Prostate gland (tissue), 2 donors: ENCODE measurements around the gene CAPNS2. TPM values are rescaled to one million over a fixed set of nuclear protein-coding genes. Genes with fewer than 3 reads are reported as not detected.

ENCODE experiments used
- DNase-seq: peaks from one replicate; pipeline ENCODE4 v3.0.0-alpha.2; 2019; ENCODE audit warnings: low spot score
- H3K27ac ChIP-seq, 2 donors: fragments of 200-600 bp; sonication (generic); 2 replicates each; pipeline ENCODE4 v1.5.1; 2017 to 2019
- H3K27me3 ChIP-seq: fragments of 200-600 bp; sonication (generic); replicated peaks from 2 replicates; pipeline ENCODE4 v1.5.1; 2019; ENCODE audit not compliant: insufficient read depth
- H3K36me3 ChIP-seq, 2 donors: fragments of 200-600 bp; sonication (generic); 1 replicate in 1 of 2; 2 replicates in 1 of 2; pipeline versions ENCODE4 v1.5.1 to v1.8.1; 2017 to 2019
- H3K4me1 ChIP-seq: fragments of 200-600 bp; sonication (generic); replicated peaks from 2 replicates; pipeline ENCODE4 v1.5.1; 2019
- H3K4me3 ChIP-seq, 2 donors: fragments of 200-600 bp; sonication (generic); 2 replicates each; pipeline ENCODE4 v1.5.1; 2017 to 2019
- H3K9me3 ChIP-seq: fragments of 200-600 bp; sonication (generic); 2 replicates; pipeline ENCODE4 v1.5.1; 2017
- POLR2A ChIP-seq: fragments of 450-650 bp; IDR thresholded peaks from one replicate; pipeline ENCODE4 v1.6.1; 2016; ENCODE audit warnings: antibody characterized with exemption, mild to moderate bottlenecking
- POLR2AphosphoS5 ChIP-seq: sonication (generic); formaldehyde crosslinking; IDR thresholded peaks from one replicate; pipeline ENCODE4 v1.6.1; 2017; ENCODE audit warnings: antibody characterized with exemption
- whole genome bisulfite sequencing: methylation state at CpG from one replicate; pipeline ENCODE4 v1.1.5; 2018; 5-methylcytosine and 5-hydroxymethylcytosine counted together
- intact Hi-C: fragments of 100-400 bp; cut with DNase I; formaldehyde crosslinking; loops from one replicate; pipeline ENCODE4 v1.14.2; 2022
- total RNA-seq, 2 donors: library from RNA; depleted of rRNA; stranded (reverse); fragments of >200 nt; gene quantifications; one replicate each; pipeline ENCODE4 v1.1.0, GENCODE V29; 2016
- TF ChIP-seq, protein P1 (sequence below), 4 experiments: fragments of 200-600 bp in 2 of 4; fragments of 450-650 bp in 2 of 4; sonication (generic) in 2 of 4; IDR thresholded peaks; 1 replicate in 3 of 4; 2 replicates in 1 of 4; pipeline ENCODE4 v1.5.1; 2016 to 2019; ENCODE audit warnings: antibody characterized with exemption in 4 of 4, mild to moderate bottlenecking in 2 of 4, moderate library complexity in 2 of 4

CAPNS2 gene
- 1 to 10 TPM in 1 of 2 donors, not detected in 1; 1.9 TPM for total RNA-seq

DNA sequence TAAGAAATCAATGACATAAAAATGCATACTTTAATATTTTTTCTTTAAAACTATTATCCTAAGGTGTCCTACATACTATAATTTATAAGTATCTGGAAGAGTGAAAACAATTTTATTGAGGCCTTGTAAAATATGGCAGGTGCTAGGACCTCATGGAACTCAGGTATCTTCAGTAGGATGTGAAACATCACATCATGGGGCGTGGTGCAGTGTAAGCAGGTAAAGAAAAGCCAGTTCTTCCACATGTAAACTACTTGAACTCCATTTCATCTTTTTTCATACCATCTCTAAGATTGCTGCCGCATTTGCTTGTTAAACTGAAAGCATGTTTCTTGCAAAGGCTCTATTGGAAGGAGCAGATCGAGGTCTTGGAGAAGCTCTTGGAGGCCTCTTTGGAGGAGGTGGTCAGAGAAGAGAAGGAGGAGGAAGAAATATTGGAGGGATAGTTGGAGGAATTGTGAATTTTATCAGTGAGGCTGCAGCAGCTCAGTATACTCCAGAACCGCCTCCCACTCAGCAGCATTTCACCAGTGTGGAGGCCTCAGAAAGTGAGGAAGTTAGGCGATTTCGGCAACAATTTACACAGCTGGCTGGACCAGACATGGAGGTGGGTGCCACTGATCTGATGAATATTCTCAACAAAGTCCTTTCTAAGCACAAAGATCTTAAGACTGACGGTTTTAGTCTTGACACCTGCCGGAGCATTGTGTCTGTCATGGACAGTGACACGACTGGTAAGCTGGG, at the start of gene CAPNS2:
CAPNS2 (plus strand) TSS at position 253 of the 744 bp plus-strand sequence; CDS start at position 326, 73 bp downstream.
- H3K9me3 ChIP-seq, result no peaks in the 10 kb centered on the region
- H3K4me1 ChIP-seq, result no peaks in the 10 kb centered on the region
- peak within 1 kb of the TSS in 1 of 2 donors; percentile 17 for H3K27ac ChIP-seq
- no peak for DNase-seq
- intact Hi-C loops, result no loop called here
- 85% methylated on average over 9 of the region's 9 CpGs for WGBS
- no peaks in the 10 kb centered on the region for H3K27me3 ChIP-seq
- H3K4me3 ChIP-seq, result no peak within 1 kb of the TSS
- TF ChIP-seq POLR2AphosphoS5 (no peak), POLR2A (no peak)
- TF ChIP-seq, protein P1, sequence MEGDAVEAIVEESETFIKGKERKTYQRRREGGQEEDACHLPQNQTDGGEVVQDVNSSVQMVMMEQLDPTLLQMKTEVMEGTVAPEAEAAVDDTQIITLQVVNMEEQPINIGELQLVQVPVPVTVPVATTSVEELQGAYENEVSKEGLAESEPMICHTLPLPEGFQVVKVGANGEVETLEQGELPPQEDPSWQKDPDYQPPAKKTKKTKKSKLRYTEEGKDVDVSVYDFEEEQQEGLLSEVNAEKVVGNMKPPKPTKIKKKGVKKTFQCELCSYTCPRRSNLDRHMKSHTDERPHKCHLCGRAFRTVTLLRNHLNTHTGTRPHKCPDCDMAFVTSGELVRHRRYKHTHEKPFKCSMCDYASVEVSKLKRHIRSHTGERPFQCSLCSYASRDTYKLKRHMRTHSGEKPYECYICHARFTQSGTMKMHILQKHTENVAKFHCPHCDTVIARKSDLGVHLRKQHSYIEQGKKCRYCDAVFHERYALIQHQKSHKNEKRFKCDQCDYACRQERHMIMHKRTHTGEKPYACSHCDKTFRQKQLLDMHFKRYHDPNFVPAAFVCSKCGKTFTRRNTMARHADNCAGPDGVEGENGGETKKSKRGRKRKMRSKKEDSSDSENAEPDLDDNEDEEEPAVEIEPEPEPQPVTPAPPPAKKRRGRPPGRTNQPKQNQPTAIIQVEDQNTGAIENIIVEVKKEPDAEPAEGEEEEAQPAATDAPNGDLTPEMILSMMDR (IDR thresholded peaks at IDR 0.05), result no peak
- H3K36me3 ChIP-seq, result no peaks in the 10 kb centered on the region

DNA sequence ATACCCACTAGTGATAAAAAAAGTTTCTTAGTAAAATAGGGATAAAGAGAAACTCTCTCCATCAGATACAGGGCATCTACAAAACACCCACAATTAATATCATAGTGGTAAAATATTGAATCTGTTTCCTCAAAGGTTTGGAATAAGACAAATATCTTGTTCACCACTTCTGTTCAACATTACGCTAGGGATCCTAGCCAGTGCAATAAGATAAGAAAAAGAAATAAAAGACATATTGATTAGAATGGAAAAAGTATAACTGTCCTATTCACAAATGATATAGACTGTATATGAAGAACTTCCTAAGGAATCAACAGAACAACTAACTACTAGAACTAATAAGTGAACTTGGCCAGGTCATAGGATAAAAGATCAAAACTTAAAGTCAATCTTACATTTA, 44.7 kb upstream of the CAPNS2 start:
- intact Hi-C loops, result no loop called here
- Histone ChIP-seq H3K9me3 (no peaks in the 10 kb centered on the region), H3K4me1 (no peaks in the 10 kb centered on the region), H3K27me3 (no peaks in the 10 kb centered on the region), H3K4me3 (no peak overlapping the region), H3K36me3 (no peaks in the 10 kb centered on the region), H3K27ac (no peak overlapping the region)
- TF ChIP-seq, protein P1 (IDR thresholded peaks at IDR 0.05), result no peak
- no peak for DNase-seq
- WGBS, result 50% methylated on average over 1 of the region's 1 CpG

DNA sequence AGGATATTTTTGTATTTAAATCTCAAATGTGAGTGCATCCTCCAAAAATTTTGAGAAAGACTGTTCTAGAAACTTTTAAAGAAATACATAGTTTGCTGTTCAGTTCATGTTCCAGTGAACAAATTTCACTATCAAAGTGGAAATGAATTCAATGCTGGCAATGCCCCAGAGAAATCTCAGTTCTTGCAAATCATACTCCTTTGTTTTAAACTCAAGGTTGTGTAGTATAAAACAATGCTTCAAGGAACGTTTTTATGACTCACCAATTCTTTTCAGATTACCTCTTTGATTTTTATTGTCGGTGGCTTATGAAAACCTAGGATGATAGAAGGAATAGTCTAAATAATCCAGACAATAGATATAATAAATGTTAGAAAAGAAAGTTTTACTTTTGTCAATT, 40.0 kb upstream of the CAPNS2 start:
- no peak overlapping the region for H3K4me3 ChIP-seq
- WGBS, result 28% methylated on average over 2 of the region's 2 CpGs
- intact Hi-C loops, result no loop called here
- DNase-seq, result no peak
- H3K36me3 ChIP-seq, result no peaks in the 10 kb centered on the region
- H3K27ac ChIP-seq, result no peak overlapping the region
- no peaks in the 10 kb centered on the region for H3K27me3 ChIP-seq
- TF ChIP-seq POLR2A (no peak), POLR2AphosphoS5 (no peak)
- TF ChIP-seq, protein P1 (IDR thresholded peaks at IDR 0.05), result no peak
- H3K4me1 ChIP-seq, result no peaks in the 10 kb centered on the region
- no peaks in the 10 kb centered on the region for H3K9me3 ChIP-seq

DNA sequence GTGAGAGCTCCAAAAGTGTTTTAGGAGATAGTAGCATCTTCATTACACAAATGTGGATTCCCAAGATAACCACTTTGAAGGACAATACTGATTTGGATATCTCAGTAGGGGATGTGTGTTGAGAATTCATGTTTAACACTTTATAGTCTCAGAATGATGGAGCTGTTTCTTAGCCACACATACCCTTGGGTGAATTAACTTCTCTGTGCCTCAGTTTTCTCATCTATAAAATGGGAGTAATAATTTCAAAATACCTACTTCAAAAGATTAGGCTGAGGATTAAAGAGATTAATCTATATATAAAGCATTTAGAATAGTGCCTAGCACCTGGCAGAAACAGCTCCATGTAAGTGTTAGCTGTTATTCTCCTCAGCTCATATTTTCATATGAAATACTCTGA, 38.6 kb upstream of the CAPNS2 start:
- no peaks in the 10 kb centered on the region for H3K9me3 ChIP-seq
- H3K27ac ChIP-seq, result no peak overlapping the region
- no peaks in the 10 kb centered on the region for H3K36me3 ChIP-seq
- no peaks in the 10 kb centered on the region for H3K4me1 ChIP-seq
- H3K4me3 ChIP-seq, result no peak overlapping the region
- no peak for DNase-seq
- intact Hi-C loops, result no loop called here
- H3K27me3 ChIP-seq, result no peaks in the 10 kb centered on the region
- TF ChIP-seq, protein P1 (IDR thresholded peaks at IDR 0.05), result no peak
- TF ChIP-seq POLR2AphosphoS5 (no peak), POLR2A (no peak)

DNA sequence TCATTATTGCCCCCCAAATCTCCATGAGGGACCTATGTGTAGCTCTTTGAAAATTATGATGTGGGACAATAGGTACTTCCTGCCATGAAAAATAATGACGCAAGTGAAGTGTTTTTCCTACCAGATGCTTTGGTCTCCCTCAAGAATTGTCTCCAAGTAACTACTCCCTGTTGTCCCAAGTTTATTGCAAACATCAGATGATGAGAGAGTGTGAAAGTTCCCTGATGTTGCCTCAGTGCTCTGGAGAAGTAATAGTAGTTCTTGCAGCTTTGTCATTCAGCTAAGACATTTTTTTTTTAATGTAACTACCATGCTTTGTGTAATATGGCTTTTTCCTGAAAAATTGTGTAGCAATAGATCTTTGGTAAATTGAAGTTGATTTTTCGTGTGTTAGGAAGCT, 37.5 kb upstream of the CAPNS2 start:
- Histone ChIP-seq H3K27ac (no peak overlapping the region), H3K4me3 (no peak overlapping the region), H3K9me3 (no peaks in the 10 kb centered on the region), H3K36me3 (no peaks in the 10 kb centered on the region), H3K4me1 (no peaks in the 10 kb centered on the region), H3K27me3 (no peaks in the 10 kb centered on the region)
- 81% methylated on average over 2 of the region's 2 CpGs for WGBS
- no peak for DNase-seq
- intact Hi-C loops, result no loop called here
- no peak for TF ChIP-seq POLR2A
- TF ChIP-seq POLR2AphosphoS5, result no peak
- TF ChIP-seq, protein P1 (IDR thresholded peaks at IDR 0.05), result no peak
